A673 (cell line): Measurements from ENCODE around the gene ERO1B. TPM values are rescaled to one million over a fixed set of nuclear protein-coding genes. Genes with fewer than 3 reads are reported as not detected.

Experiments used
- BruUV-seq: library from RNA; stranded (reverse); fragments of 400-500 nt; replicated peaks from 2 replicates; lab custom pipeline; 2021; lab: Mats Ljungman, UMichigan
- CTCF ChIA-PET: fragments of 300-600 bp; sonication (Branson Sonifier 250); formaldehyde crosslinking; loops from one replicate; lab custom pipeline; 2022; ENCODE audit warnings: antibody characterized with exemption; lab: Charles Lee
- POLR2A ChIA-PET: fragments of 300-600 bp; sonication (Branson Sonifier 250); formaldehyde crosslinking; loops from one replicate; lab custom pipeline; 2022; ENCODE audit warnings: antibody characterized with exemption; ENCODE audit not compliant: low non-redundant PET; lab: Charles Lee
- DNase-seq: peaks from one replicate; pipeline ENCODE4 v3.0.0-alpha.2; 2015; ENCODE audit warnings: low spot score
- H3K27ac ChIP-seq: fragments of 200-600 bp; sonication (generic); 2 replicates; pipeline ENCODE4 v1.5.1; 2016; ENCODE audit warnings: mixed run types, low read depth, mild to moderate bottlenecking, mixed read lengths, antibody characterized with exemption, low read length; ENCODE audit not compliant: poor library complexity, severe bottlenecking
- H3K27me3 ChIP-seq: fragments of 200-600 bp; sonication (generic); replicated peaks from 2 replicates; pipeline ENCODE4 v1.6.1; 2017; ENCODE audit warnings: mixed run types, low read depth, mild to moderate bottlenecking, mixed read lengths, antibody characterized with exemption, low read length; ENCODE audit not compliant: insufficient read depth, poor library complexity
- H3K36me3 ChIP-seq: fragments of 200-600 bp; sonication (generic); 2 replicates; pipeline ENCODE4 v1.6.1; 2016; ENCODE audit warnings: mixed run types, mild to moderate bottlenecking, mixed read lengths, antibody characterized with exemption, low read length; ENCODE audit not compliant: insufficient read depth, poor library complexity, severe bottlenecking
- H3K4me1 ChIP-seq: fragments of 200-600 bp; sonication (generic); 2 replicates; pipeline ENCODE4 v1.6.1; 2017; ENCODE audit warnings: mixed run types, mild to moderate bottlenecking, mixed read lengths, antibody characterized with exemption, low read length; ENCODE audit not compliant: insufficient read depth, poor library complexity, severe bottlenecking
- H3K4me3 ChIP-seq: fragments of 200-600 bp; sonication (generic); 2 replicates; pipeline ENCODE4 v1.5.1; 2016; ENCODE audit warnings: low read depth, mixed run types, mild to moderate bottlenecking, mixed read lengths, low read length; ENCODE audit not compliant: poor library complexity, severe bottlenecking
- H3K9me3 ChIP-seq: fragments of 200-600 bp; sonication (generic); 2 replicates; pipeline ENCODE4 v1.6.1; 2016; ENCODE audit warnings: mixed run types, low read depth, mild to moderate bottlenecking, mixed read lengths, antibody characterized with exemption, low read length; ENCODE audit not compliant: poor library complexity, severe bottlenecking
- CTCF ChIP-seq: fragments of 300-800, 200-600 bp; sonication (generic); conservative IDR thresholded peaks from 2 replicates; pipeline ENCODE4 v1.5.1; 2017; ENCODE audit warnings: low read depth, mild to moderate bottlenecking, antibody characterized with exemption, low read length, moderate library complexity, mixed read lengths
- EZH2 ChIP-seq: fragments of 200-600 bp; sonication (generic); IDR thresholded peaks from 2 replicates; pipeline ENCODE4 v1.6.1; 2017; ENCODE audit warnings: borderline replicate concordance, low read depth, mild to moderate bottlenecking, mixed read lengths, antibody characterized with exemption, low read length; ENCODE audit not compliant: poor library complexity, severe bottlenecking
- intact Hi-C: fragments of 100-400 bp; cut with micrococcal nuclease; formaldehyde crosslinking; loops from one replicate; pipeline ENCODE4 v1.10.0; 2022; ENCODE audit not compliant: unreplicated experiment
- total RNA-seq: library from RNA; stranded (reverse); gene quantifications from 2 replicates; pipeline ENCODE4 v1.2.3, GENCODE V29; 2021

Gene ERO1B
- total RNA-seq, 1 experiment from 2014 or later = 3.4 TPM

DNA sequence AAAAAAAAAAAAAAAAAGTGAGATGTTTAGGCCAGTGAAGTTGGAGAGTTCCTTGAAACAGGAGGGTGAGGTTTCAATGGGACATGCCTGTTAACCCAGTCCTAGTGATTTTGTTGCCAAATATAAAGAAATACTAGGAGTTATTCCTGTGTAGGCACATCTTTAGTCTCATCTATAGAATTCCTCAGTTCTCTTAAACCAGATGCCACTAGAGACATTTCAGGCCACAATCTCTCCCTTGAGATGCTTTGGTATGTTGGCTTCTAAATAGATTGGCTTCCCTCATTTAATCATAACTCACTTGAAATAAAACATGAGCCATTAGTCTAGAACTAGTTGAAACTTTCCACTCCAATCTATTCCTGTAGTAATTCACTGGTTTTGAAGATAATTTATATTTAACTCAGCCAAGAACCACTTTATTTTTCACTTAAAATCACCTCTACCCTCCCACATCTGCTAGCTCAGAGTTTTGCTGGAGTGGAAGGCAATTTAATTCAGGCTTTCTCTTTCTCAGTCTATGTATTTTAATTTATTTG is 109.6 kb downstream of the ERO1B start:
- no TSS peak for BruUV-seq
- POLR2A ChIA-PET = no interaction called here

GRCh38 chr1:236168716-236169429 is 112.9 kb downstream of the ERO1B start:
- ChIA-PET POLR2A (interaction anchor here (0.6 kb wide), 1 partner anchor 1368 kb away, joined by 3 read pairs; no protein-coding TSS in a partner anchor), CTCF (no interaction called here)
- DNase-seq = no peak
- H3K4me1 ChIP-seq = no peaks in the 10 kb centered on the region
- H3K27ac ChIP-seq = no peak overlapping the region
- H3K36me3 ChIP-seq = no peaks in the 10 kb centered on the region
- H3K4me3 ChIP-seq = no peak overlapping the region
- H3K9me3 ChIP-seq = no peaks in the 10 kb centered on the region
- H3K27me3 ChIP-seq = no peaks in the 10 kb centered on the region
- BruUV-seq = no TSS peak
- intact Hi-C loops = no loop called here
- TF ChIP-seq EZH2 (no peak), CTCF (no peak)

More for the DNA sequence above, 109.6 kb downstream of the ERO1B start:
- no peaks in the 10 kb centered on the region for H3K36me3 ChIP-seq
- H3K27me3 ChIP-seq = no peaks in the 10 kb centered on the region
- H3K4me1 ChIP-seq = no peaks in the 10 kb centered on the region
- no peak overlapping the region for H3K27ac ChIP-seq
- no peak overlapping the region for H3K4me3 ChIP-seq
- no peak for DNase-seq
- no peaks in the 10 kb centered on the region for H3K9me3 ChIP-seq
- CTCF ChIA-PET = interaction anchor here (0.6 kb wide), 1 partner anchor 1132 kb away, joined by 3 read pairs; no protein-coding TSS in a partner anchor
- intact Hi-C loops = no loop called here
- TF ChIP-seq CTCF = no peak
- no peak for TF ChIP-seq EZH2

GRCh38 chr1:236167578-236167977 is 114.2 kb downstream of the ERO1B start:
- Histone ChIP-seq H3K36me3 (no peaks in the 10 kb centered on the region), H3K27ac (no peak overlapping the region), H3K9me3 (no peaks in the 10 kb centered on the region), H3K4me1 (no peaks in the 10 kb centered on the region), H3K4me3 (no peak overlapping the region), H3K27me3 (no peaks in the 10 kb centered on the region)
- intact Hi-C loops = no loop called here
- DNase-seq = no peak
- POLR2A ChIA-PET = no interaction called here
- no TSS peak for BruUV-seq
- CTCF ChIA-PET = no interaction called here
- TF ChIP-seq CTCF (no peak), EZH2 (no peak)
